Measurements from ENCODE around the gene TMPRSS11E. TPM values are rescaled to one million over a fixed set of nuclear protein-coding genes. Genes with fewer than 3 reads are reported as not detected.
"Not testable (repeated sequence)": the region's sequence is repeated elsewhere in the genome, so short reads cannot be mapped to it uniquely, and the experiment has no call there.

Gene TMPRSS11E
- total RNA-seq, 1 donor from 2014 or later: not detected

- Histone ChIP-seq H3K9me3 (no peaks in the 10 kb centered on the region), H3K4me3 (no peak overlapping the region), H3K36me3 (no peaks in the 10 kb centered on the region), H3K27me3 (ENCODE audit: low read depth) (no peaks in the 10 kb centered on the region), H3K27ac (no peak overlapping the region), H3K4me1 (no peaks in the 10 kb centered on the region)
- ATAC-seq (no peak), DNase-seq (no peak)
- TF ChIP-seq CTCF (IDR thresholded peaks at IDR 0.05): no peak
- intact Hi-C loops (cut with DNase I): no loop called here
Observed at GRCh38 chr4:68518889-68519288, 71.6 kb downstream of the TMPRSS11E start.

- Histone ChIP-seq H3K27ac (no peak overlapping the region), H3K4me3 (no peak overlapping the region), H3K27me3 (ENCODE audit: low read depth) (no peaks in the 10 kb centered on the region), H3K4me1 (no peaks in the 10 kb centered on the region), H3K36me3 (no peaks in the 10 kb centered on the region), H3K9me3 (no peaks in the 10 kb centered on the region)
- intact Hi-C loops (cut with DNase I): no loop called here
- no peak for ATAC-seq
- no peak for TF ChIP-seq CTCF (IDR thresholded peaks at IDR 0.05)
- DNase-seq: no peak
Observed at GRCh38 chr4:68520985-68521384, 73.7 kb downstream of the TMPRSS11E start.

DNA sequence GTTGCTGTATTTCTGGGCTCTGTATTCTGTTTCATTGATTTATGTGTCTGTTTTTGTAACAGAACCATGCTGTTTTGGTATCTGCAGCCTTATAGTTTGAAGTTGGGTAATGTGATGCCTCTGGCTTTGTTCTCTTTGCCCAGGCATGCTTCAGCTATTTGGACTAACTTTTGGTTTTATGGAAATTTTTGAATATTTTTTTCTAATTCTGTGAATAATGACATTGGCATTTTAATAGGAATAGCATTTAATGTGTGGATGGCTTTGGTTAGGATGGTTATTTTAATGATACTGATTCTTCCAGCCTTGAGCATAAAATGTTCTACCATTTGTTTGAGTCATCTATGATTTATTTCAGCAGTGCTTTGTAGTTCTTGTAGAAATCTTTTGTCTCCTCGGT is 75.0 kb downstream of the TMPRSS11E start:
- H3K36me3 ChIP-seq; intact Hi-C loops (cut with DNase I); H3K27ac ChIP-seq; H3K4me3 ChIP-seq; H3K9me3 ChIP-seq; DNase-seq; H3K4me1 ChIP-seq; ATAC-seq; H3K27me3 ChIP-seq (ENCODE audit: low read depth): not testable (repeated sequence)

GRCh38 chr4:68535974-68536373 is 88.7 kb downstream of the TMPRSS11E start:
- intact Hi-C loops (cut with DNase I): no loop called here
- H3K27ac ChIP-seq: no peak overlapping the region

GRCh38 chr4:68536375-68536774 is 89.1 kb downstream of the TMPRSS11E start:
- TF ChIP-seq CTCF (IDR thresholded peaks at IDR 0.05): no peak
- Histone ChIP-seq H3K36me3 (no peaks in the 10 kb centered on the region), H3K4me3 (no peak overlapping the region), H3K27ac (no peak overlapping the region), H3K4me1 (no peaks in the 10 kb centered on the region), H3K9me3 (no peaks in the 10 kb centered on the region), H3K27me3 (ENCODE audit: low read depth) (no peaks in the 10 kb centered on the region)
- intact Hi-C loops (cut with DNase I): no loop called here
- ATAC-seq: no peak
- no peak for DNase-seq

More at GRCh38 chr4:68535974-68536373, 88.7 kb downstream of the TMPRSS11E start:
- no peak for DNase-seq
- Histone ChIP-seq H3K36me3 (no peaks in the 10 kb centered on the region), H3K4me3 (no peak overlapping the region), H3K27me3 (ENCODE audit: low read depth) (no peaks in the 10 kb centered on the region), H3K4me1 (no peaks in the 10 kb centered on the region), H3K9me3 (no peaks in the 10 kb centered on the region)
- TF ChIP-seq CTCF (IDR thresholded peaks at IDR 0.05): no peak
- ATAC-seq: no peak

DNA sequence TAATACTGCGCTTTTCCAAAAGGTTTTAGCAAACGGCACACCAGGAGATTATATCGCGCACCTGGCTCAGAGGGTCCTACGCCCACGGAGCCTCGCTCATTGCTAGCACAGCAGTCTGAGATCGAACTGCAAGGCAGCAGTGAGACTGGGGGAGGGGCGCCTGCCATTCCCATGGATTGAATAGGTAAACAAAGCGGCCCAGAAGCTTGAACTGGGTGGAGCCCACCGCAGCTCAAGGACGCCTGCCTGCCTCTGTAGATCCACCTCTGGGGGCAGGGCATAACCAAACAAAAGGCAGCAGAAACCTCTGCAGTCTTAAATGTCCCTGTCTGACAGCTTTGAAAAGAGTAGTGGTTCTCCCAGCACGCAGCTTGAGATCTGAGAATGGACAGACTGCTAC is 95.5 kb downstream of the TMPRSS11E start:
- ATAC-seq; H3K9me3 ChIP-seq; H3K4me3 ChIP-seq; H3K27ac ChIP-seq; H3K36me3 ChIP-seq; DNase-seq; H3K27me3 ChIP-seq (ENCODE audit: low read depth); H3K4me1 ChIP-seq; intact Hi-C loops (cut with DNase I): not testable (repeated sequence)

Other genes with a start within 250 kb of the TMPRSS11E start
- not detected for gene TMPRSS11B, start 201.8 kb upstream of the TMPRSS11E start, total RNA-seq
- 77.2 TPM for gene YTHDC1, start 97.4 kb upstream of the TMPRSS11E start, total RNA-seq
- 0.18 TPM for gene UGT2B17, start 128.9 kb downstream of the TMPRSS11E start, total RNA-seq
- not detected for gene UGT2B15, start 223.2 kb downstream of the TMPRSS11E start, total RNA-seq

All from lower lobe of right lung (tissue), 2 donors.